PC-9 (cell line): ENCODE data around the gene PTPN22.

Experiments used
- EZH2 ChIP-seq: fragments of 200-600 bp; sonication (generic); IDR thresholded peaks from 2 replicates; pipeline ENCODE4 v1.8.0; 2017; ENCODE audit warnings: antibody characterized with exemption, low read depth
- TF ChIP-seq, protein P1 (sequence below): fragments of 200-600 bp; sonication (generic); conservative IDR thresholded peaks from 2 replicates; pipeline ENCODE4 v1.6.1; 2017; ENCODE audit warnings: mixed run types, antibody characterized with exemption, mild to moderate bottlenecking, moderate library complexity

GRCh38 chr1:113793878-113794834 lies 77.4 kb downstream of the PTPN22 start:
- TF ChIP-seq, protein P1, sequence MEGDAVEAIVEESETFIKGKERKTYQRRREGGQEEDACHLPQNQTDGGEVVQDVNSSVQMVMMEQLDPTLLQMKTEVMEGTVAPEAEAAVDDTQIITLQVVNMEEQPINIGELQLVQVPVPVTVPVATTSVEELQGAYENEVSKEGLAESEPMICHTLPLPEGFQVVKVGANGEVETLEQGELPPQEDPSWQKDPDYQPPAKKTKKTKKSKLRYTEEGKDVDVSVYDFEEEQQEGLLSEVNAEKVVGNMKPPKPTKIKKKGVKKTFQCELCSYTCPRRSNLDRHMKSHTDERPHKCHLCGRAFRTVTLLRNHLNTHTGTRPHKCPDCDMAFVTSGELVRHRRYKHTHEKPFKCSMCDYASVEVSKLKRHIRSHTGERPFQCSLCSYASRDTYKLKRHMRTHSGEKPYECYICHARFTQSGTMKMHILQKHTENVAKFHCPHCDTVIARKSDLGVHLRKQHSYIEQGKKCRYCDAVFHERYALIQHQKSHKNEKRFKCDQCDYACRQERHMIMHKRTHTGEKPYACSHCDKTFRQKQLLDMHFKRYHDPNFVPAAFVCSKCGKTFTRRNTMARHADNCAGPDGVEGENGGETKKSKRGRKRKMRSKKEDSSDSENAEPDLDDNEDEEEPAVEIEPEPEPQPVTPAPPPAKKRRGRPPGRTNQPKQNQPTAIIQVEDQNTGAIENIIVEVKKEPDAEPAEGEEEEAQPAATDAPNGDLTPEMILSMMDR: no peak
- no peak for TF ChIP-seq EZH2
